GM19328 (cell line): Measurements from ENCODE around the gene LAMTOR2.

Experiments
- ATAC-seq: cut with Tn5 transposase; IDR thresholded peaks from one replicate; pipeline ENCODE4 v1.9.1; 2021; ENCODE audit warnings: mild to moderate bottlenecking, moderate library complexity; ENCODE audit not compliant: unreplicated experiment

Gene LAMTOR2

DNA sequence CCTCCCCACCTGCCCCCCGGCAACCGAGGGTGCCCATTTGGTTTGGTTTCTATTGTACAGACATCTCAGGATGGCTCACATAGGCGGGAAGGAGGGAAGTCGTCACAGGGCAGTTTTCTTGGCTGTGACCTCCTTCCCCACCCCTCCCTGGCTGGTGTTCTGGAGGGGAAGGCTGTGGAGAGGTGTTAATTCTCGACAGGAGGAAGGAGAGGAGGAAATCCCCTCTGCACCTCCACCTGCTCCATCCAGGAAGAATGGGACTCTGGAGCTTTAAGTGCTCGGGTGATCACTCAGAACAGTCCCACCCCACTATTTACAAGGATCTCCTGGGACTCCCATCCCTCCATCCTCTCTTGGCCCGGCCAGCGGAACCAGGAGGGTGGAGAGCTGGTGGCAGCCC lies 20.1 kb downstream of the LAMTOR2 start:
- ATAC-seq: no peak

DNA sequence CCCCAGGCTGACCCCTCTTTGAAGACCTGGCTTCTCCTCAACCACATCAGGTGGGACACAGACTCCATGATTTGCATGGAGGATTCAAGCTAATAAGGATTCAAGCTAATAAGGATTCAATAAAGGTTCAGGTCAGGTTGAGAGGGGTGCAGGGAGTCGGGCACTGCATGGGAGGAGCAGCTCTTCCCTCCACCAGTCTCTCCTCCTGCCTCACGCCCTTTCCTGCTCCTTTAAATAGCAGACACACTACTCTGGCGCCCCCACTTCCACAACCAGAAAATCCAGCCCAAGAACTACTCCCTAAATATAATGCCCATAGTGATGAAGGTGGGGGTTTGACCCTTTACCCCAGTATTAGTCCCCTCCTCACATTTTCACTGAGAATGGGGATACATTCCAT lies 20.6 kb downstream of the LAMTOR2 start:
- no peak for ATAC-seq

GRCh38 chr1:156075775-156076204 lies 21.2 kb downstream of the LAMTOR2 start:
- no peak for ATAC-seq

GRCh38 chr1:156076609-156077429 lies 22.2 kb downstream of the LAMTOR2 start:
- ATAC-seq: no peak

- no peak for ATAC-seq
These were observed 22.8 kb downstream of the LAMTOR2 start for GRCh38 chr1:156077430-156077760.

GRCh38 chr1:156078728-156079127 lies 24.1 kb downstream of the LAMTOR2 start:
- ATAC-seq: no peak

DNA sequence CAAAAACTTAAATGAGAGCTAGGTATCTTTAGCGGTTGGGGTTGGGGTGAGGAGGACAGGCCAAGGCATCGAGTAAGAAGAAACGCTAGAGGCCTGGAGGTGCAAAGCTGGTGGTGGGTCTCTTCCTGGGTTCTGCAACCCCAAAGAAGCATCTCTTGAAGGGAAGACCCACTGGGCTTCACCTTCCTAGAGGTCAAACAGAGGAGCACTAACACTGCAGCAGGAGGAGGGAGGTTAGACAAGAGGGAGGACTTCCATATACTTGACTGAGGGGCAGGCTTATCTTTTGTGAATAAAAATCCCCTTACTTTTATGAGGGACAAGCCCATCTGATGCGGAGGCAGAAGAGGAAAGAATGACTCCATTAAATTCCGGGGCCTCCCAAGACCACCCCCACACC lies 25.2 kb downstream of the LAMTOR2 start:
- ATAC-seq: no peak

DNA sequence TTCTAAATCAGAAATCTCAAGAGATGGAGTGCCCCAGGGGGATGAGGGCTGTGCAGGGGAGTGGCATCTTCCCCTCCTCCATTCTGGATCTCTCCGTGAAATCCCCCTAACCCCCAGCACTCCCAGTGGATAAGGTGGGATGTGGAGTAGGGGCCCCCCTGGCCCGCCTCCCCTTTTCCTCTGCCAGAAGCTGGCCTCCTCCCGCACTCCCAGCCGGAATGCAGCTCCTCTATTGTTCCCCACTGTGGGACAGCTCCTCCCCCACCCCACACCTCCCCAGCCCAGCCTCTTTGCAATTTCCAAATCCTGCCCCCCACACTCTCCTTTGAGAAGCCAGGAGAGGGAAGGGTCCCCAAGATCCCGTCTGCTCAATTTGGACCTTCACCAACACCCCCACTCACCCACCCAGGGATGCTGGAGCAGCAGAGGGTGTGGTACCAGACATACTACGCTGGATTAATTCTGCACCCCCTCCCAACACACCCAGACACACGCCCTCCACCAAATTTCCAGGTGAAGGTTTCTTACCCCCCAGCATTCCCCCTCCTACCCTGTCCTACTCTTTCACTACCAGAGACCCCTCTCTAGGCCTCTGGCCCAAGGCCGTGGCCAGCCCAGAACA lies 25.8 kb downstream of the LAMTOR2 start:
- ATAC-seq: no peak

DNA sequence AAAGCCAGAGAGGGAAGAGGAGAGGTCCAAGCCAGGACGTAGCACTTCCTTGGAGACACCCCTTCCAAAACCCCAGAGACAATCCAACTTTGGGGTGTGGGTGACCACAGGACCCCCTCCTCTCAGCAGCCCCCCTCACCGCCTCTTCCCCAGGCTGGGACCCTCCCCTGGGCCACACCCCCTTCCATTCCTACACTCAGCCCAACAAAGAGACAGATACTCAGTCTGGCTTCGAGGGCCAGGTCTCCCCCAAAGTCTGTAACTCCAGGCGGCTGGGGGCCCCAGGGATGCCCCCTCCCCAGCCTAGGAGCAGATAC lies 26.2 kb downstream of the LAMTOR2 start:
- ATAC-seq: no peak

GRCh38 chr1:156081180-156081916 lies 26.8 kb downstream of the LAMTOR2 start:
- ATAC-seq: no peak

- ATAC-seq: no peak
These were observed 27.3 kb downstream of the LAMTOR2 start for GRCh38 chr1:156081917-156082308.

GRCh38 chr1:156082309-156083091 lies 27.9 kb downstream of the LAMTOR2 start, which contains the start of gene MEX3A:
Gene MEX3A, minus strand, starts transcription at chr1:156082465. Its CDS starts 467 bp downstream, at chr1:156081998.
- ATAC-seq: no peak

- no peak for ATAC-seq
These were observed 29.5 kb downstream of the LAMTOR2 start for GRCh38 chr1:156083800-156084790.

- no peak for ATAC-seq
These were observed 31.7 kb downstream of the LAMTOR2 start for GRCh38 chr1:156086256-156086662.

- no peak for ATAC-seq
These were observed 35.1 kb downstream of the LAMTOR2 start for GRCh38 chr1:156089704-156090103.

DNA sequence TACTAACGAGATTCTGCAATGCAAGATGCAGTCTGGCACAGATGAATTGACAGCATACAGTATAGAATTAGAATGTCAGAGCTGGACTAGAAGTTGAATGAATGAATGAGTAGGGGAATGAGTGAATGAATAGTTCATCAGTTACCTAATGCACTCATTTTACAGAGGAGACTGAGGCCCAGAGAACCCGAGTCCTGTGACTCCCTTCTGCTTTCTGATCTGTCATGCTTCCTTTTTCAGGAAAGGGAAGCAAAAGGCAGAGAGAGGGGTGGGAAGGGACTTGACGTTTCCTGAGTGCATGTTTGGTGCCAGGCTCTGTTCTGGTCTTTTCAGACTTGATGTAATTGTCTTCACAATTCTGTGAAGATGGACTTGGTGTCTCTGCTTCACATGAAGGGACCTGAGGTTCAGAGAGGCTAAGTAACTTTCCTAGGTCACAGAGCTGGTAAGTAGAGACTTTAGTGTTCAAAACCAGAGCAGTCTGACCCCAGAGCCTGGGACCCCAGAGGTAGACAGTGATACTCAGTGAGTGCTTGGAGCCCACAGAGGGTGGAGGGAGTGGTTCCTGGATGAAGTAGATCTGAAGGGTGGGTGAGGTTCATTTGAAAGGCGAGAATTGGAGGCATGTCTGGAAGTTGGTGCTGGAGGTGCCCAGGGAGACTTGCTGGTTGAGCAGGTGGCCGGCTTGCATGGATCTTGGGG lies 35.7 kb downstream of the LAMTOR2 start:
- no peak for ATAC-seq

- no peak for ATAC-seq
These were observed 36.2 kb downstream of the LAMTOR2 start for GRCh38 chr1:156090840-156091188.

- ATAC-seq: no peak
These were observed 37.0 kb downstream of the LAMTOR2 start for GRCh38 chr1:156091610-156092009.

DNA sequence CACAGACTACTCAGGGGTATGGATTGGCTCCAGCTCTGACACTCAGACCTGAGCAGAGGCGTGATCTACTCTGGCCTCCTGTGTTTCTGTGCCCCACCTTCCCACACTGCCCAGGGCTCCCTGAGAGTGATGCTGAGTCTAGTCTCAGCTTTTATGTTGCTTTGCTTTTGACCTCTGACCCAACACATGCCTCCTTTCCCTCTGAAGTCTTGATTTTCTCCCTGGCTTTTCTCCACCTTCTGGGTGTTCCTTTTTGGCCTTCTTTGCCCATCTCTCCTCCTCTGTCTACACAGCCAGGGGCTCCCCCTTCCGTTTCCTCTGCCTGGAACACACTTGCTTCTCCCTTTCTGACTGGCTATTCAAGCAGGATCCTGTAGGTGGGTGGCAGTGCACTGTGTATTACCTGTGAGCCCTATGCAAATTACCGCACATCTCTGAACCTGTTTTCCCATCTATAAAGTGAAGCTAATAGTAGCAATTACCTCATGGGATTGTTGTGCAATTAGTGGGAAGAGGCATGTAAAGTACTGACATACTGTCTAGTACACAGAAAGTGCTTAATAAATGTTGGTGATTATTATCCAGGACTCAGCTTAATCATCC lies 41.4 kb downstream of the LAMTOR2 start:
- no peak for ATAC-seq
